Neural progenitor cell (in vitro differentiated cells): ENCODE results near the gene ANKRD11. TPM values are rescaled to one million over a fixed set of nuclear protein-coding genes. Genes with fewer than 3 reads are reported as not detected.

ENCODE experiments used
- DNase-seq: peaks from one replicate; pipeline ENCODE4 v3.0.0-alpha.2; 2016; ENCODE audit warnings: low spot score
- H2AFZ ChIP-seq: fragments of 200-600 bp; sonication (generic); replicated peaks from 2 replicates; pipeline ENCODE4 v1.6.1; 2016; ENCODE audit warnings: antibody characterized with exemption
- H3F3A ChIP-seq: fragments of 200-600 bp; sonication (generic); 2 replicates; pipeline ENCODE4 v1.6.1; 2016; ENCODE audit warnings: antibody characterized with exemption, low read depth
- H3K27ac ChIP-seq: fragments of 200-600 bp; sonication (generic); 2 replicates; pipeline ENCODE4 v1.5.1; 2016; ENCODE audit warnings: mild to moderate bottlenecking
- H3K27me3 ChIP-seq: fragments of 200-600 bp; sonication (generic); 2 replicates; pipeline ENCODE4 v1.6.1; 2016; ENCODE audit warnings: mild to moderate bottlenecking, moderate library complexity
- H3K36me3 ChIP-seq: fragments of 200-600 bp; sonication (generic); 2 replicates; pipeline ENCODE4 v1.5.1; 2016
- H3K4me1 ChIP-seq: fragments of 200-600 bp; sonication (generic); 2 replicates; pipeline ENCODE4 v1.6.1; 2016; ENCODE audit warnings: mixed run types
- H3K4me2 ChIP-seq: fragments of 200-600 bp; sonication (generic); 2 replicates; pipeline ENCODE4 v1.6.1; 2016
- H3K4me3 ChIP-seq: fragments of 200-600 bp; sonication (generic); 2 replicates; pipeline ENCODE4 v1.5.1; 2016
- H3K79me2 ChIP-seq: fragments of 200-600 bp; sonication (generic); 2 replicates; pipeline ENCODE4 v1.6.1; 2016; ENCODE audit warnings: low read depth
- H3K9ac ChIP-seq: fragments of 200-600 bp; sonication (generic); 2 replicates; pipeline ENCODE4 v1.6.1; 2016
- H3K9me3 ChIP-seq: fragments of 200-600 bp; sonication (generic); 2 replicates; pipeline ENCODE4 v1.5.1; 2016; ENCODE audit warnings: low read depth
- H4K20me1 ChIP-seq: fragments of 200-600 bp; sonication (generic); 2 replicates; pipeline ENCODE4 v1.6.1; 2016; ENCODE audit warnings: low read depth
- H3K27ac Mint-ChIP-seq: 3 replicates; pipeline ENCODE4 v1.8.0; 2021; ENCODE audit warnings: mixed read lengths
- H3K27me3 Mint-ChIP-seq: 2 replicates; pipeline ENCODE4 v1.8.0; 2022; ENCODE audit warnings: low read depth, mild to moderate bottlenecking, inconsistent platforms, moderate library complexity, mixed read lengths; ENCODE audit not compliant: insufficient read depth
- H3K36me3 Mint-ChIP-seq: 3 replicates; pipeline ENCODE4 v1.8.0; 2021; ENCODE audit warnings: mixed read lengths
- H3K4me1 Mint-ChIP-seq: 3 replicates; pipeline ENCODE4 v1.8.0; 2021; ENCODE audit warnings: mixed read lengths
- H3K4me3 Mint-ChIP-seq: 3 replicates; pipeline ENCODE4 v1.8.0; 2021; ENCODE audit warnings: mild to moderate bottlenecking, moderate library complexity, mixed read lengths
- H3K9me3 Mint-ChIP-seq: 3 replicates; pipeline ENCODE4 v1.8.0; 2020; ENCODE audit warnings: mixed read lengths
- EZH2 ChIP-seq: fragments of 200-600 bp; sonication (generic); IDR thresholded peaks from 2 replicates; pipeline ENCODE4 v1.6.1; 2017; ENCODE audit warnings: antibody characterized with exemption, mild to moderate bottlenecking, moderate library complexity
- EZH2phosphoT487 ChIP-seq: fragments of 200-600 bp; sonication (generic); IDR thresholded peaks from 2 replicates; pipeline ENCODE4 v1.6.1; 2017; ENCODE audit warnings: antibody characterized with exemption
- total RNA-seq: library from RNA; depleted of rRNA; stranded (reverse); fragments of >200 nt; gene quantifications from 2 replicates; pipeline ENCODE4 v1.2.3, GENCODE V29; 2015; ENCODE audit warnings: low replicate concordance
- TF ChIP-seq, protein P1 (sequence below): fragments of 200-600 bp; sonication (generic); IDR thresholded peaks from 2 replicates; pipeline ENCODE4 v1.5.1; 2017; ENCODE audit warnings: antibody characterized with exemption, mild to moderate bottlenecking

Gene ANKRD11
- total RNA-seq, 1 donor from 2014 or later = 47.3 TPM

- H3K27ac ChIP-seq = no peak overlapping the region
- H3K4me3 ChIP-seq = no peak overlapping the region
- H3F3A ChIP-seq = peaks cover 10% of the 10 kb centered on the region
- H2AFZ ChIP-seq = no peak overlapping the region
- Mint-ChIP-seq H3K9me3 (no peaks in the 10 kb centered on the region), H3K4me1 (peaks cover 39% of the 10 kb centered on the region), H3K27me3 (peaks cover 9% of the 10 kb centered on the region), H3K36me3 (peaks cover 3% of the 10 kb centered on the region), H3K4me3 (peak overlapping the region; percentile 38), H3K27ac (peak overlapping the region; percentile 20)
- no peaks in the 10 kb centered on the region for H3K27me3 ChIP-seq
- H3K36me3 ChIP-seq = no peaks in the 10 kb centered on the region
- peaks cover 11% of the 10 kb centered on the region for H4K20me1 ChIP-seq
- no peaks in the 10 kb centered on the region for H3K9me3 ChIP-seq
- H3K4me1 ChIP-seq = peaks cover 8% of the 10 kb centered on the region
- DNase-seq = no peak
- no peak overlapping the region for H3K4me2 ChIP-seq
- TF ChIP-seq EZH2 (no peak), EZH2phosphoT487 (no peak)
- TF ChIP-seq, protein P1, sequence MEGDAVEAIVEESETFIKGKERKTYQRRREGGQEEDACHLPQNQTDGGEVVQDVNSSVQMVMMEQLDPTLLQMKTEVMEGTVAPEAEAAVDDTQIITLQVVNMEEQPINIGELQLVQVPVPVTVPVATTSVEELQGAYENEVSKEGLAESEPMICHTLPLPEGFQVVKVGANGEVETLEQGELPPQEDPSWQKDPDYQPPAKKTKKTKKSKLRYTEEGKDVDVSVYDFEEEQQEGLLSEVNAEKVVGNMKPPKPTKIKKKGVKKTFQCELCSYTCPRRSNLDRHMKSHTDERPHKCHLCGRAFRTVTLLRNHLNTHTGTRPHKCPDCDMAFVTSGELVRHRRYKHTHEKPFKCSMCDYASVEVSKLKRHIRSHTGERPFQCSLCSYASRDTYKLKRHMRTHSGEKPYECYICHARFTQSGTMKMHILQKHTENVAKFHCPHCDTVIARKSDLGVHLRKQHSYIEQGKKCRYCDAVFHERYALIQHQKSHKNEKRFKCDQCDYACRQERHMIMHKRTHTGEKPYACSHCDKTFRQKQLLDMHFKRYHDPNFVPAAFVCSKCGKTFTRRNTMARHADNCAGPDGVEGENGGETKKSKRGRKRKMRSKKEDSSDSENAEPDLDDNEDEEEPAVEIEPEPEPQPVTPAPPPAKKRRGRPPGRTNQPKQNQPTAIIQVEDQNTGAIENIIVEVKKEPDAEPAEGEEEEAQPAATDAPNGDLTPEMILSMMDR = no peak
- peaks cover 28% of the 10 kb centered on the region for H3K79me2 ChIP-seq
- no peak overlapping the region for H3K9ac ChIP-seq
Measured at GRCh38 chr16:89493776-89494175, 3.4 kb upstream of the ANKRD11 start.

DNA sequence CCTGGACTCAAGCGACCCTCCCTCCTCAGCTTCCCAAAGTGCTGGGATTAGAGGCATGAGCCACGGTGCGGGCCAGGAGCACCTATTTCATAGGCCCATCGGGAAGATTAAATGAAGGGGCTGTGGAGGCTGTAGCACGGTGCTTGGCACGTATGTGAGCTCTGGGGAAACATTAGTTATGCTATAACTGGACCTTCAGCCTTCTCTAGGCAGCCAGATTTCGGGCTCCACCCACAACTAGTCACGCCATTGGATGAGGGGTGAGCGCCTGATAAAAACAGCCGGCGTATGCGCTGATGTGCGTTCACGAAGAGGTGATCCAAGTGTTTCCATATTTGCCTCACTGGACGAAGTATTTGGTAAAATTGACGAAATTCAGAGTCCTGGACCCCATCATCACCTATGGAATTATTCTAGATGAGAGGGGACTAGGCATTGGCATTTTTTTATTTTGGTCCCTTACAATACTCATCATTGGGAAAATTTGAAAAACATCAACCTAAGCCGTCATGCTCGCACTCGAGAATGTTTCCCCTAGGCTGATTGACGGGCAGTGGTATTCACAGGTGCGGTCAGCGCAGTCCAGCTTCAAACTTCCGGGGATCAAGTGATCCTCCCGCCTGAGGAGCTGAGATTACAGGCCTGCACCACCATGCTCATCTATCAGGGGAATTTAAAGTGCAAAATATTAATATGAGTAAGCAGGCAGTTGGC is 1.8 kb upstream of the ANKRD11 start:
- Histone ChIP-seq H3K4me1 (peaks cover 22% of the 10 kb centered on the region), H3K4me2 (peak overlapping the region; percentile 84), H3K79me2 (peaks cover 44% of the 10 kb centered on the region), H3K9ac (no peak overlapping the region), H3K27me3 (no peaks in the 10 kb centered on the region), H2AFZ (no peak overlapping the region), H3K27ac (no peak overlapping the region), H4K20me1 (peaks cover 28% of the 10 kb centered on the region), H3K9me3 (no peaks in the 10 kb centered on the region), H3K4me3 (peak overlapping the region; percentile 90), H3F3A (peaks cover 21% of the 10 kb centered on the region), H3K36me3 (no peaks in the 10 kb centered on the region)
- peaks cover 9% of the 10 kb centered on the region for H3K27me3 Mint-ChIP-seq
- H3K27ac Mint-ChIP-seq = peak overlapping the region; percentile 88
- TF ChIP-seq EZH2 (no peak), EZH2phosphoT487 (no peak)
- TF ChIP-seq, protein P1 = no peak
- H3K36me3 Mint-ChIP-seq = peaks cover 3% of the 10 kb centered on the region
- DNase-seq = no peak
- peaks cover 52% of the 10 kb centered on the region for H3K4me1 Mint-ChIP-seq
- H3K9me3 Mint-ChIP-seq = no peaks in the 10 kb centered on the region
- H3K4me3 Mint-ChIP-seq = peak overlapping the region; percentile 97

DNA sequence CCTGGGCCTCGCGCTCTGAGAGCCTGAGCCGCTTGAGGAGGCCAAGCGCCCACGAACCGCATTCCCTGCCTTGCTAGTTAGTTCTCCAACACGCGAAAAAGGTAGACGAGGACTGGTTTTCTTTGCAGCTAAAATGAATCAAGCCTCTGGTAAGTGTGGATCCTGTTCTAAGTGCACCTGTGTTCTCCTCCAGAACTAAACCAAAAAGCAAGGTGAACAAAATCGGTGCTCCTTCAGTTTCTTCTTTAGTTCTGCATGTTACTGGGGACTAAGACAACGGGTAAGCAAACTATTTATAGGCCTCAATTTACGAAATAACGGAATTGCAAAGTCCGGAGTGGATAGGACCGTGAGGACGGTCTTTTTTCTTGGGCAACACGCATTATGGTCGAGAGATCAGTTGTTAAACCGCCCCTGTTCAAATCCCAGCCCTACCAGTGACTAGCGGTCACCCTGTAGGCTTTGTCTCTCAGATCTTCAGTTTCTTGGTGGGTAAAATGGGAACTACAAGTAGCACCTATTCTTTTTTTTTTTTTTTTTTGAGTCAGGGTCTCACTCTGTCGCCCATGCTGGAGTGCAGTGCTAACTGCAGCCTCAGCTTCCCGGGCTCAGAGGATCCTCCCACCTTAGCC is 993 bp upstream of the ANKRD11 start:
- Histone ChIP-seq H3K9me3 (no peaks in the 10 kb centered on the region), H3K9ac (peak overlapping the region; percentile 68), H3K4me2 (peak overlapping the region; percentile 84), H3K4me1 (peaks cover 24% of the 10 kb centered on the region), H3K27ac (peak overlapping the region; percentile 46), H3F3A (peaks cover 21% of the 10 kb centered on the region), H3K36me3 (no peaks in the 10 kb centered on the region), H3K4me3 (peak overlapping the region; percentile 90), H2AFZ (peak overlapping the region; percentile 82), H3K79me2 (peaks cover 52% of the 10 kb centered on the region), H3K27me3 (no peaks in the 10 kb centered on the region), H4K20me1 (peaks cover 35% of the 10 kb centered on the region)
- peaks cover 9% of the 10 kb centered on the region for H3K27me3 Mint-ChIP-seq
- no peaks in the 10 kb centered on the region for H3K9me3 Mint-ChIP-seq
- DNase-seq = peak; percentile 53
- TF ChIP-seq, protein P1 = peak; percentile 11
- TF ChIP-seq EZH2 (no peak), EZH2phosphoT487 (no peak)
- H3K36me3 Mint-ChIP-seq = peaks cover 6% of the 10 kb centered on the region
- peaks cover 57% of the 10 kb centered on the region for H3K4me1 Mint-ChIP-seq
- H3K4me3 Mint-ChIP-seq = peak overlapping the region; percentile 97
- peak overlapping the region; percentile 72 for H3K27ac Mint-ChIP-seq
